Psoas muscle (tissue), 8 donors: ENCODE measurements around the gene VDR. TPM values are rescaled to one million over a fixed set of nuclear protein-coding genes. Genes with fewer than 3 reads are reported as not detected.

Experiments
- ATAC-seq, 4 donors: fragments of 200-7000 bp; cut with Tn5 transposase; one replicate each; pipeline ENCODE4 v1.9.1; 2020; ENCODE audit warnings: moderate library complexity in 3 of 4, mild to moderate bottlenecking in 2 of 4
- DNase-seq, 2 donors: peaks; one replicate each; pipeline ENCODE4 v3.0.0-alpha.2; 2020
- H3K27ac ChIP-seq: fragments of 200-600 bp; one replicate; pipeline ENCODE4 v1.8.0; 2022
- H3K27me3 ChIP-seq, 3 donors: fragments of 200-600 bp in 1 of 3; one replicate each; pipeline versions ENCODE4 v1.6.1 to v1.8.0; 2013 to 2022; ENCODE audit warnings: low read length in 2 of 3, mild to moderate bottlenecking in 2 of 3, moderate library complexity in 1 of 3; ENCODE audit not compliant: insufficient read depth in 3 of 3
- H3K36me3 ChIP-seq, 2 donors: fragments of 200-600 bp in 1 of 2; one replicate each; pipeline versions ENCODE4 v1.6.1 to v1.8.0; 2013 to 2022; ENCODE audit warnings: low read depth in 1 of 2, mild to moderate bottlenecking in 1 of 2, moderate library complexity in 1 of 2; ENCODE audit not compliant: insufficient read depth in 1 of 2
- H3K4me1 ChIP-seq: fragments of 200-600 bp; one replicate; pipeline ENCODE4 v1.8.0; 2022
- H3K4me3 ChIP-seq: fragments of 200-600 bp; one replicate; pipeline ENCODE4 v1.8.0; 2022; ENCODE audit warnings: mild to moderate bottlenecking
- H3K9me3 ChIP-seq: fragments of 200-600 bp; one replicate; pipeline ENCODE4 v1.8.0; 2022
- CTCF ChIP-seq: fragments of 200-600 bp; IDR thresholded peaks from one replicate; pipeline ENCODE4 v1.8.0; 2022; ENCODE audit warnings: antibody characterized with exemption
- WGBS, 3 donors: extraction: QIAGEN DNeasy Blood & Tissue Kit; methylation state at CpG; one replicate each; pipeline versions ENCODE4 v1.1.6 to v1.1.7; 2013; 5-methylcytosine and 5-hydroxymethylcytosine counted together
- intact Hi-C, 2 donors: fragments of 100-400 bp; cut with DNase I; formaldehyde crosslinking; loops; one replicate each; pipeline versions ENCODE4 v1.11.0 to v1.14.2; 2022
- polyA plus RNA-seq, 3 donors: library from polyadenylated mRNA; stranded (reverse); fragments of 200-250 nt; gene quantifications; one replicate each; pipeline ENCODE4 v1.2.3, GENCODE V29; 2013
- total RNA-seq, 4 donors: library from RNA; stranded (reverse); fragmentation: NEBNext Ultra II Directional in 2 of 4; extraction: Animal tissue kit (Norgen Biotek cat#: 25700) in 2 of 4; gene quantifications; one replicate each; pipeline versions ENCODE4 v1.2.1 to v1.2.4, GENCODE V29; 2021 to 2023
- donor health status: healthy with polysubstance abuse.
- donor health status: DM: no; HTN: no; CAD: no; lungs with moderate emphysema.
- donor health status: Bipolar disorder and iron deficiency.
- donor health status: healthy.
- donor health status: DM: yes; HTN: yes; CAD: no.
- donor health status: DM: no; HTN: no; CAD: no.
- donor health status: DM: no; HTN: no; CAD: no.
- donor health status: DM: yes; HTN: yes; CAD: no.

Gene VDR
- total and polyA plus RNA-seq, 7 donors: 0.62 to 6.1 (median 3.0) TPM

GRCh38 chr12:47877081-47877480 is 27.7 kb downstream of the VDR start:
- 90 to 94% (median 90%) methylated on average over 4 of the region's 4 CpGs for WGBS, 3 donors
- Histone ChIP-seq H3K4me3 (no peak overlapping the region), H3K27ac (no peak overlapping the region), H3K27me3 (no peaks in the 10 kb centered on the region), H3K36me3 (peaks cover 0 to 8% of the 10 kb centered on the region in 2 donors), H3K4me1 (no peaks in the 10 kb centered on the region), H3K9me3 (no peaks in the 10 kb centered on the region)
- no peak for TF ChIP-seq CTCF
- ATAC-seq: no peak
- no peak for DNase-seq
- intact Hi-C loops: no loop called here

GRCh38 chr12:47876440-47876960 is 28.3 kb downstream of the VDR start:
- no peak for TF ChIP-seq CTCF
- intact Hi-C loops: no loop called here
- H3K4me3 ChIP-seq: no peak overlapping the region
- no peaks in the 10 kb centered on the region for H3K4me1 ChIP-seq
- DNase-seq (no peak), ATAC-seq (peak in 2 of 4 donors; percentile 67 to 90)
- peaks cover 0 to 8% of the 10 kb centered on the region in 2 donors for H3K36me3 ChIP-seq
- no peaks in the 10 kb centered on the region for H3K27me3 ChIP-seq
- H3K9me3 ChIP-seq: no peaks in the 10 kb centered on the region
- H3K27ac ChIP-seq: no peak overlapping the region

GRCh38 chr12:47875746-47876439 is 28.9 kb downstream of the VDR start:
- ATAC-seq: no peak
- H3K27me3 ChIP-seq: no peaks in the 10 kb centered on the region
- H3K27ac ChIP-seq: no peak overlapping the region
- no peak for TF ChIP-seq CTCF
- H3K4me1 ChIP-seq: peaks cover 1% of the 10 kb centered on the region
- intact Hi-C loops: no loop called here
- WGBS, 3 donors: 94 to 96% (median 96%) methylated on average over 2 of the region's 2 CpGs
- no peak overlapping the region for H3K4me3 ChIP-seq
- no peak for DNase-seq
- H3K36me3 ChIP-seq: peaks cover 0 to 8% of the 10 kb centered on the region in 2 donors
- H3K9me3 ChIP-seq: no peaks in the 10 kb centered on the region

- DNase-seq: no peak
- H3K27ac ChIP-seq: no peak overlapping the region
- WGBS, 3 donors: 71 to 76% (median 74%) methylated on average over 5 of the region's 5 CpGs
These were observed 30.5 kb downstream of the VDR start for GRCh38 chr12:47874316-47874715.

More at GRCh38 chr12:47874316-47874715, 30.5 kb downstream of the VDR start:
- H3K4me3 ChIP-seq: no peak overlapping the region
- peaks cover 0 to 8% of the 10 kb centered on the region in 2 donors for H3K36me3 ChIP-seq
- no peaks in the 10 kb centered on the region for H3K9me3 ChIP-seq
- no peak for ATAC-seq
- no peak for TF ChIP-seq CTCF
- H3K4me1 ChIP-seq: peaks cover 17% of the 10 kb centered on the region
- H3K27me3 ChIP-seq: no peaks in the 10 kb centered on the region
- intact Hi-C loops: loop anchor here in 1 of 2 donors (5.0 kb wide), 1 partner anchor 88 kb away; the partner anchor contains the start of gene TMEM106C
